WTC11 (cell line): ENCODE data around the gene MRTFA. TPM values are rescaled to one million over a fixed set of nuclear protein-coding genes. Genes with fewer than 3 reads are reported as not detected.

Source experiments
- ATAC-seq: fragments of 200-7000 bp; cut with Tn5 transposase; 2 replicates; pipeline ENCODE4 v1.10.0; 2021; ENCODE audit warnings: mild to moderate bottlenecking, moderate library complexity
- CTCF ChIA-PET: fragments of 300-600 bp; sonication (Branson Sonifier 250); formaldehyde crosslinking; loops from one replicate; lab custom pipeline; 2021; ENCODE audit warnings: antibody characterized with exemption; lab: Charles Lee
- POLR2A ChIA-PET: fragments of 350-600 bp; sonication (Branson Sonifier 250); formaldehyde crosslinking; loops from one replicate; lab custom pipeline; 2021; ENCODE audit warnings: antibody characterized with exemption; lab: Charles Lee
- DNase-seq: peaks from one replicate; pipeline ENCODE4 v3.0.0; 2021; ENCODE audit warnings: low spot score
- H3K27ac Mint-ChIP-seq: 2 replicates; pipeline ENCODE4 v1.8.0; 2021; ENCODE audit warnings: mixed read lengths
- H3K27me3 Mint-ChIP-seq: 2 replicates; pipeline ENCODE4 v1.8.0; 2021; ENCODE audit warnings: low read depth, mild to moderate bottlenecking, moderate library complexity, mixed read lengths
- H3K36me3 Mint-ChIP-seq: 2 replicates; pipeline ENCODE4 v1.8.0; 2021; ENCODE audit warnings: mixed read lengths
- H3K4me1 Mint-ChIP-seq: 2 replicates; pipeline ENCODE4 v1.8.0; 2022; ENCODE audit warnings: mixed read lengths
- H3K4me3 Mint-ChIP-seq: 2 replicates; pipeline ENCODE4 v1.8.0; 2021; ENCODE audit warnings: mild to moderate bottlenecking, moderate library complexity, mixed read lengths
- H3K9me3 Mint-ChIP-seq: 2 replicates; pipeline ENCODE4 v1.8.0; 2021; ENCODE audit warnings: mixed read lengths
- CBFB ChIP-seq: sonication (generic); formaldehyde crosslinking; IDR thresholded peaks from 2 replicates; pipeline ENCODE4 v1.8.1; 2022; ENCODE audit warnings: mild to moderate bottlenecking, low read depth, missing genetic modification reagents
- CREB1 ChIP-seq: sonication (generic); formaldehyde crosslinking; IDR thresholded peaks from 2 replicates; pipeline ENCODE4 v1.8.0; 2023; ENCODE audit warnings: mild to moderate bottlenecking, missing genetic modification reagents
- ELF4 ChIP-seq: sonication (generic); formaldehyde crosslinking; IDR thresholded peaks from 2 replicates; pipeline ENCODE4 v1.8.1; 2022; ENCODE audit warnings: low read depth, mild to moderate bottlenecking, moderate library complexity, missing genetic modification reagents
- ETV6 ChIP-seq: sonication (generic); formaldehyde crosslinking; IDR thresholded peaks from 2 replicates; pipeline ENCODE4 v1.8.1; 2022; ENCODE audit warnings: mild to moderate bottlenecking, missing genetic modification reagents
- GABPB1 ChIP-seq: sonication (generic); formaldehyde crosslinking; IDR thresholded peaks from 2 replicates; pipeline ENCODE4 v1.8.1; 2023; ENCODE audit warnings: mild to moderate bottlenecking, missing genetic modification reagents
- IRF2 ChIP-seq: sonication (generic); formaldehyde crosslinking; IDR thresholded peaks from 2 replicates; pipeline ENCODE4 v1.8.0; 2022; ENCODE audit warnings: low read depth, missing genetic modification reagents, borderline replicate concordance
- SMAD4 ChIP-seq: sonication (generic); formaldehyde crosslinking; IDR thresholded peaks from 2 replicates; pipeline ENCODE4 v1.8.0; 2022; ENCODE audit warnings: mild to moderate bottlenecking, missing genetic modification reagents
- ZNF532 ChIP-seq: fragments of 250-450 bp; sonication (Bioruptor Pico); IDR thresholded peaks from 2 replicates; pipeline ENCODE4 v1.9.0; 2021; ENCODE audit warnings: mild to moderate bottlenecking, borderline replicate concordance
- total RNA-seq: library from RNA; stranded (reverse); gene quantifications from 3 replicates; pipeline ENCODE4 v1.2.3, GENCODE V29; 2021
- TF ChIP-seq, protein P1 (sequence below): fragments of 250-450 bp; sonication (Bioruptor Pico); conservative IDR thresholded peaks from 2 replicates; pipeline ENCODE4 v1.9.0; 2021; ENCODE audit warnings: mild to moderate bottlenecking
- TF ChIP-seq, protein P2 (sequence below): sonication (generic); formaldehyde crosslinking; IDR thresholded peaks from 2 replicates; pipeline ENCODE4 v1.8.0; 2023; ENCODE audit warnings: missing genetic modification reagents, mild to moderate bottlenecking, borderline replicate concordance
- TF ChIP-seq, protein P3 (sequence below): sonication (generic); formaldehyde crosslinking; IDR thresholded peaks from 2 replicates; pipeline ENCODE4 v1.8.1; 2022; ENCODE audit warnings: missing genetic modification reagents, borderline replicate concordance

Gene MRTFA
- total RNA-seq, 1 experiment from 2014 or later = 48.4 TPM

- no peak overlapping the region for H3K27ac Mint-ChIP-seq
- POLR2A ChIA-PET = no interaction called here
Measured at GRCh38 chr22:40417881-40418280, 218.6 kb downstream of the MRTFA start.

More at GRCh38 chr22:40417881-40418280, 218.6 kb downstream of the MRTFA start:
- DNase-seq (no peak), ATAC-seq (no peak)
- TF ChIP-seq, protein P1, sequence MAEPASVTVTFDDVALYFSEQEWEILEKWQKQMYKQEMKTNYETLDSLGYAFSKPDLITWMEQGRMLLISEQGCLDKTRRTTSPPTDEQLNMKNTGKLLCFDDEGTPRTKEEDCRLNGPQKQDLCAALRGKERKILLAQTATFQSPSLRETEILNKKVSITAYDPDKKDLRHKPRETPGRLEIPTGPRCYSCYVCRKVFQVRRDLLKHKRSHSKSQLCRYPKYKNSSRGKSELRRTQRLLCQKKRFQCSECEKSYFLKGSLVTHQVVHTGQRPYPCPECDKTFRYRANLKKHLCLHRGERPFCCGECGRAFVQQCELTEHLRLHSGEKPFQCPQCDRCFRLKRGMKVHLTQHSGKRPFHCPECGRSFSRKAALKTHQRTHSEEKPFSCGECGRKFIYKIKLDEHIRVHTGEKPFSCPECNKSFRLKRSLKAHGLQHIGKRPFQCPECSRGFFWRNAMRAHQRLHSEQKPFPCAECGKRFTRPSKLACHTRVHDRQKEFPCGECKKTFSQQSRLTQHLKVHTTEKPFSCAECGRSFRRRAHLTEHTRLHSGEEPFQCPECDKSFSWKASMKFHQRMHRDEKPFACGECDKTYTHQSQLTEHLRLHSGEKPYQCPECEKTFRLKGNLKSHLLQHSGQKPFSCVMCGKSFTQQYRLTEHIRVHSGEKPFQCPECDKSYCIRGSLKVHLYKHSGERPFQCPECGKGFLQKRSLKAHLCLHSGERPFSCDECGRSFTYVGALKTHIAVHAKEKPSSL = no peak
- TF ChIP-seq GABPB1 (CRISPR knock-in tag) (no peak), ETV6 (CRISPR knock-in tag) (no peak), SMAD4 (CRISPR knock-in tag) (no peak), IRF2 (CRISPR knock-in tag) (no peak), CBFB (no peak), CREB1 (CRISPR knock-in tag) (no peak), ELF4 (CRISPR knock-in tag) (no peak), ZNF532 (no peak)
- TF ChIP-seq, protein P2, sequence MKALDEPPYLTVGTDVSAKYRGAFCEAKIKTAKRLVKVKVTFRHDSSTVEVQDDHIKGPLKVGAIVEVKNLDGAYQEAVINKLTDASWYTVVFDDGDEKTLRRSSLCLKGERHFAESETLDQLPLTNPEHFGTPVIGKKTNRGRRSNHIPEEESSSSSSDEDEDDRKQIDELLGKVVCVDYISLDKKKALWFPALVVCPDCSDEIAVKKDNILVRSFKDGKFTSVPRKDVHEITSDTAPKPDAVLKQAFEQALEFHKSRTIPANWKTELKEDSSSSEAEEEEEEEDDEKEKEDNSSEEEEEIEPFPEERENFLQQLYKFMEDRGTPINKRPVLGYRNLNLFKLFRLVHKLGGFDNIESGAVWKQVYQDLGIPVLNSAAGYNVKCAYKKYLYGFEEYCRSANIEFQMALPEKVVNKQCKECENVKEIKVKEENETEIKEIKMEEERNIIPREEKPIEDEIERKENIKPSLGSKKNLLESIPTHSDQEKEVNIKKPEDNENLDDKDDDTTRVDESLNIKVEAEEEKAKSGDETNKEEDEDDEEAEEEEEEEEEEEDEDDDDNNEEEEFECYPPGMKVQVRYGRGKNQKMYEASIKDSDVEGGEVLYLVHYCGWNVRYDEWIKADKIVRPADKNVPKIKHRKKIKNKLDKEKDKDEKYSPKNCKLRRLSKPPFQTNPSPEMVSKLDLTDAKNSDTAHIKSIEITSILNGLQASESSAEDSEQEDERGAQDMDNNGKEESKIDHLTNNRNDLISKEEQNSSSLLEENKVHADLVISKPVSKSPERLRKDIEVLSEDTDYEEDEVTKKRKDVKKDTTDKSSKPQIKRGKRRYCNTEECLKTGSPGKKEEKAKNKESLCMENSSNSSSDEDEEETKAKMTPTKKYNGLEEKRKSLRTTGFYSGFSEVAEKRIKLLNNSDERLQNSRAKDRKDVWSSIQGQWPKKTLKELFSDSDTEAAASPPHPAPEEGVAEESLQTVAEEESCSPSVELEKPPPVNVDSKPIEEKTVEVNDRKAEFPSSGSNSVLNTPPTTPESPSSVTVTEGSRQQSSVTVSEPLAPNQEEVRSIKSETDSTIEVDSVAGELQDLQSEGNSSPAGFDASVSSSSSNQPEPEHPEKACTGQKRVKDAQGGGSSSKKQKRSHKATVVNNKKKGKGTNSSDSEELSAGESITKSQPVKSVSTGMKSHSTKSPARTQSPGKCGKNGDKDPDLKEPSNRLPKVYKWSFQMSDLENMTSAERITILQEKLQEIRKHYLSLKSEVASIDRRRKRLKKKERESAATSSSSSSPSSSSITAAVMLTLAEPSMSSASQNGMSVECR (CRISPR knock-in tag) = no peak
- TF ChIP-seq, protein P3, sequence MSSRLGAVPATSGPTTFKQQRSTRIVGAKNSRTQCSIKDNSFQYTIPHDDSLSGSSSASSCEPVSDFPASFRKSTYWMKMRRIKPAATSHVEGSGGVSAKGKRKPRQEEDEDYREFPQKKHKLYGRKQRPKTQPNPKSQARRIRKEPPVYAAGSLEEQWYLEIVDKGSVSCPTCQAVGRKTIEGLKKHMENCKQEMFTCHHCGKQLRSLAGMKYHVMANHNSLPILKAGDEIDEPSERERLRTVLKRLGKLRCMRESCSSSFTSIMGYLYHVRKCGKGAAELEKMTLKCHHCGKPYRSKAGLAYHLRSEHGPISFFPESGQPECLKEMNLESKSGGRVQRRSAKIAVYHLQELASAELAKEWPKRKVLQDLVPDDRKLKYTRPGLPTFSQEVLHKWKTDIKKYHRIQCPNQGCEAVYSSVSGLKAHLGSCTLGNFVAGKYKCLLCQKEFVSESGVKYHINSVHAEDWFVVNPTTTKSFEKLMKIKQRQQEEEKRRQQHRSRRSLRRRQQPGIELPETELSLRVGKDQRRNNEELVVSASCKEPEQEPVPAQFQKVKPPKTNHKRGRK (CRISPR knock-in tag) = no peak
- no peak overlapping the region for H3K4me3 Mint-ChIP-seq
- CTCF ChIA-PET = interaction anchor here (2.4 kb wide), 1 partner anchor 19 kb away, joined by 10 read pairs; no protein-coding TSS in a partner anchor
- no peaks in the 10 kb centered on the region for H3K9me3 Mint-ChIP-seq
- H3K27me3 Mint-ChIP-seq = no peaks in the 10 kb centered on the region
- H3K36me3 Mint-ChIP-seq = peaks cover 14% of the 10 kb centered on the region
- no peaks in the 10 kb centered on the region for H3K4me1 Mint-ChIP-seq
